ENCODE measurements around the gene SEMA3G. TPM values are rescaled to one million over a fixed set of nuclear protein-coding genes. Genes with fewer than 3 reads are reported as not detected.

SEMA3G gene
- total RNA-seq, 4 donors from 2014 or later, result 4.4 to 91.2 (median 16.7) TPM

DNA sequence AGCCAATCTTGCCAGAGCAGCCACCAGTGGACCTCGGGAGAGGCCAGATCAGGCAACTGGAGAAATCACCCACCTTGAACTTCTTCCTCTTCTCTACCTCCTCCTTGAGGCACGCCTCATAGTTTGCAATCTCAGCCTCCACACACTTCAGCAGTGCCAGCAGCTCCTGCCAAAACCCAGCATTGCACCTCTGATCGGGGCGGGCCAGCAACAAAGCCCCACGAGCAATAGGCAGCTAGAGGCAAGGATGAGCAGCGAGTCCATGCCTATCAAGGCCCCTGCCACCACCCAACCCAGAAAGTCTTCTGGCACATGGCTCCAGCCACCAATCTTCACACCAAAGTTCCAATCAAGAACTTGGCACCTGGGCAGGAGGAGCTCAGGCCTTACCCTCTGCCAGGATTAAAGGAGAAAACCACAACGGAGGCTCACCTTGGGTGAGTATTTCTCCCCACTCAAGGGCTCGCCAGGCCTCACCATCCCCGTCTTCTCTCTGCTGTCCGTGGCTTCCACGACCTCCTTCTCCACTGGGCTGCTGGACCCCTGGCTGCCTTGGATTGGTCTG, 42.1 kb downstream of the SEMA3G start:
- intact Hi-C loops (cut with DNase I; ENCODE audit: low total_unique reads), result no loop called here

DNA sequence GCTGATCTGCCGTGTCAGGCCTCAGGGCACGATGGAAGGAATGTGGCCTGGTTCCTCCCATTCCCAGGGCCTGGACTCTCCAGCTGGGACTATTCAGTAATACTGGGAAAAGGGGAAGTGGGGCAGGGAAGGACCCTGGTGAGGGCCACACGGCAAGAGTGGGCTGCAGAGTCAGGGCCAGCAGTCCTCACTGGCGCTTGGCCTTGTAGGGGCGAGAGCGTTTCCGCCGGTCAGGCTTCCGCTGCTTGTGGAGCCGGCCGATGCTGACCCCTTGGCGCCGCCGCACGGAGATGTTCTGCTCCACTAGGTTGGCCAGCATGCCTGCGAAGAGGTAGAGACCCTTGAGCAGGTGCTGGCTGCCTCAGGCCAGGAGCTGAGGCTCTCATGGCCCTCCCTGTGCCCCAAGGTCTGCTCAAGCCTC, 42.8 kb downstream of the SEMA3G start:
- TF ChIP-seq POLR2A (IDR thresholded peaks at IDR 0.05) (no peak), CTCF (IDR thresholded peaks at IDR 0.05) (no peak)
- Histone ChIP-seq H3K9me3 (no peaks in the 10 kb centered on the region), H3K36me3 (no peaks in the 10 kb centered on the region), H3K4me3 (no peak overlapping the region), H3K4me1 (no peaks in the 10 kb centered on the region), H3K27me3 (no peaks in the 10 kb centered on the region), H3K27ac (no peak overlapping the region)
- intact Hi-C loops (cut with DNase I; ENCODE audit: low total_unique reads), result no loop called here
- DNase-seq, result no peak

More for the DNA sequence above, 42.1 kb downstream of the SEMA3G start:
- H3K36me3 ChIP-seq, result no peaks in the 10 kb centered on the region
- no peaks in the 10 kb centered on the region for H3K27me3 ChIP-seq
- no peak overlapping the region for H3K4me3 ChIP-seq
- no peak for DNase-seq
- no peak overlapping the region for H3K27ac ChIP-seq
- H3K9me3 ChIP-seq, result no peaks in the 10 kb centered on the region
- H3K4me1 ChIP-seq, result no peaks in the 10 kb centered on the region
- TF ChIP-seq POLR2A (IDR thresholded peaks at IDR 0.05), result no peak

DNA sequence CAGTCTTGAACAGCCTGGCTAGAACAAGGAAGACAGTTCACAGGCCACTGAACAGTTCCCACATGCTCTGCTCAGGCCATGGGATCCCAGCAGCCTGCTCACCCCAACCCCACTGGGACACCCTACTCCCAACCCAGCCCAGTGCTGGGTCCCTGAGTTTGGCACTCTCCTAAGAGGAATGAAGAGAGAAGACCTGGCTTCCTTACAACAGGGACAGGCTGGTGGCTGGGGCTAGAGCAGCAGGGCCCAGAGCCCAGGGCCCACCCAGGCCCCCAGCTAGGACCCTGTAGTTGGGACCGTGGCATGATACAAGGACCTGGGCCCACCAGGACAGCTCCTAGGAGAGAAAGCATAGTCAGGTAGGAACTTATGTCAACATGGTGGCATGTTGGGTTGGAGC, 43.4 kb downstream of the SEMA3G start:
- intact Hi-C loops (cut with DNase I; ENCODE audit: low total_unique reads), result no loop called here
- Histone ChIP-seq H3K27me3 (no peaks in the 10 kb centered on the region), H3K9me3 (no peaks in the 10 kb centered on the region), H3K27ac (no peak overlapping the region), H3K4me3 (no peak overlapping the region), H3K4me1 (no peaks in the 10 kb centered on the region), H3K36me3 (no peaks in the 10 kb centered on the region)
- TF ChIP-seq CTCF (IDR thresholded peaks at IDR 0.05) (no peak), POLR2A (IDR thresholded peaks at IDR 0.05) (no peak)
- no peak for DNase-seq

GRCh38 chr3:52401021-52401420, 43.9 kb downstream of the SEMA3G start:
- H3K36me3 ChIP-seq, result no peaks in the 10 kb centered on the region
- DNase-seq, result no peak
- H3K4me3 ChIP-seq, result no peak overlapping the region
- TF ChIP-seq POLR2A (IDR thresholded peaks at IDR 0.05), result no peak
- no peak for TF ChIP-seq CTCF (IDR thresholded peaks at IDR 0.05)
- no peaks in the 10 kb centered on the region for H3K4me1 ChIP-seq
- H3K27ac ChIP-seq, result no peak overlapping the region
- H3K27me3 ChIP-seq, result no peaks in the 10 kb centered on the region
- no peaks in the 10 kb centered on the region for H3K9me3 ChIP-seq
- intact Hi-C loops (cut with DNase I; ENCODE audit: low total_unique reads), result no loop called here

DNA sequence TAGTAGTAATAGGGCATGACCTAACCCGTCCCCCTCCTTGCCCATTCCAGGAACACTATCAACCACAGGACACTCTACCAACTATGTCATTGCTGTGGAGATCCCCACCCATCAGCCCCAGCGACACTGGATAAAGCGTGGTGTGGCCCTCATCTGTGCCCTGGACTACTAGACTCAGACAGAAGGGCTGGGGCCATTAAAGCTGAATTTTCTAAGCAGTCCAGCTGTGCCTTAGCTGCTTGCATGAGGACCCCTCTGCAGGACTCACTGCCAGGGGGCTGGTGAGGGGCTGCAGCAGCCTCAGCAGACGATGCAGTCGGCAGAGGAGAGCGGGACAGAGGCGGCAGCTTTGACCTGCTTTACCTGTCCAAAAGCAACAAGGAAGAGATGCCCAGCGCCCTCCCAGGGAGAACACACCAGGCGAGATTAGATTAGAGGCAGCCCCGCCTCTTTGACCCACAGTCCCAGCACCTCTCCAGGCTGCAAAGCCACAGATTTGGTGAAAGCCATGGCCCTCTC, 44.6 kb downstream of the SEMA3G start:
- TF ChIP-seq CTCF (IDR thresholded peaks at IDR 0.05) (no peak), POLR2A (IDR thresholded peaks at IDR 0.05) (no peak)
- Histone ChIP-seq H3K4me3 (no peak overlapping the region), H3K4me1 (no peaks in the 10 kb centered on the region), H3K9me3 (no peaks in the 10 kb centered on the region), H3K36me3 (no peaks in the 10 kb centered on the region), H3K27me3 (no peaks in the 10 kb centered on the region), H3K27ac (no peak overlapping the region)
- intact Hi-C loops (cut with DNase I; ENCODE audit: low total_unique reads), result no loop called here
- no peak for DNase-seq

GRCh38 chr3:52399593-52399992, 45.3 kb downstream of the SEMA3G start:
- Histone ChIP-seq H3K9me3 (no peaks in the 10 kb centered on the region), H3K27ac (no peak overlapping the region), H3K4me1 (no peaks in the 10 kb centered on the region), H3K36me3 (no peaks in the 10 kb centered on the region), H3K4me3 (no peak overlapping the region), H3K27me3 (no peaks in the 10 kb centered on the region)
- TF ChIP-seq CTCF (IDR thresholded peaks at IDR 0.05) (no peak), POLR2A (IDR thresholded peaks at IDR 0.05) (no peak)
- no peak for DNase-seq
- intact Hi-C loops (cut with DNase I; ENCODE audit: low total_unique reads), result no loop called here

All from uterus (tissue), 4 donors.